ENCODE data around the gene MIX23.

MIX23 gene

GRCh38 chr3:122415104-122415744 is 32.2 kb upstream of the MIX23 start:
- peak; percentile 75; the same call in 1 of the 2 replicates for TF ChIP-seq ZBTB17 (tag by site-specific recombination; IDR thresholded peaks at IDR 0.05)
- TF ChIP-seq ZNF140 (tag by site-specific recombination; IDR thresholded peaks at IDR 0.05): no peak
- no peak for TF ChIP-seq SETDB1 (IDR thresholded peaks at IDR 0.05; ENCODE audit: insufficient read length, low read length)
- no peak for TF ChIP-seq ZNF701 (tag by site-specific recombination; IDR thresholded peaks at IDR 0.05)
- TF ChIP-seq ZNF624 (tag by site-specific recombination; IDR thresholded peaks at IDR 0.05): no peak
- peak; percentile 40 for TF ChIP-seq SP2 (tag by site-specific recombination; IDR thresholded peaks at IDR 0.05)
- TF ChIP-seq ZBTB8A (tag by site-specific recombination; IDR thresholded peaks at IDR 0.05): peak; percentile 73
- Histone ChIP-seq H3K4me3 (ENCODE audit: low read depth, low read length) (peak overlapping the region; percentile 79), H3K36me3 (ENCODE audit: control insufficient read depth in 2 of 2, insufficient read depth in 1 of 2, low read length in 2 of 2) (peaks cover 0 to 36% of the 10 kb centered on the region in 2 experiments; a peak in 1 of 3 replicates), H3K4me1 (ENCODE audit: control insufficient read depth, insufficient read depth, low read length) (no peaks in the 10 kb centered on the region), H3K27ac (ENCODE audit: extremely low read depth, low read depth, low read length) (no peak overlapping the region), H3K9me3 (ENCODE audit: control insufficient read depth, insufficient read depth, low read depth, low read length) (no peaks in the 10 kb centered on the region)
- ChIA-PET POLR2A (interaction anchor here (1.2 to 2.7 kb wide), 2 partner anchors 32 to 869 kb away, joined by 3 to 24 read pairs; partner anchors contain the start of genes FAM162A, MIX23 and POLQ), CTCF (interaction anchor here (0.6 kb wide), 1 partner anchor 340 kb away, joined by 3 read pairs; no protein-coding TSS in a partner anchor)

GRCh38 chr3:122414391-122414790 is 31.4 kb upstream of the MIX23 start:
- TF ChIP-seq ZFHX2 (tag by site-specific recombination; conservative IDR thresholded peaks at IDR 0.05): no peak
- no peak for TF ChIP-seq YY1 (tag by site-specific recombination; IDR thresholded peaks at IDR 0.05)
- TF ChIP-seq ZNF645 (tag by site-specific recombination; IDR thresholded peaks at IDR 0.05): no peak
- no peak for TF ChIP-seq ZNF792 (tag by site-specific recombination; IDR thresholded peaks at IDR 0.05)
- TF ChIP-seq MYNN (tag by site-specific recombination; IDR thresholded peaks at IDR 0.05; ENCODE audit: borderline replicate concordance): no peak
- ChIA-PET CTCF (no interaction called here), POLR2A (interaction anchor here (2.7 kb wide), 1 partner anchor 31 kb away, joined by 24 read pairs; the partner anchor contains the start of genes FAM162A and MIX23)
- peaks cover 0 to 43% of the 10 kb centered on the region in 2 experiments; a peak in 1 of 3 replicates for H3K36me3 ChIP-seq (ENCODE audit: control insufficient read depth in 2 of 2, insufficient read depth in 1 of 2, low read length in 2 of 2)
- H3K9me3 ChIP-seq (ENCODE audit: control insufficient read depth, insufficient read depth, low read depth, low read length): no peaks in the 10 kb centered on the region
- no peaks in the 10 kb centered on the region for H3K4me1 ChIP-seq (ENCODE audit: control insufficient read depth, insufficient read depth, low read length)
- no peak overlapping the region for H3K27ac ChIP-seq (ENCODE audit: extremely low read depth, low read depth, low read length)
- no peak overlapping the region for H3K4me3 ChIP-seq (ENCODE audit: low read depth, low read length)

- Histone ChIP-seq H3K9me3 (ENCODE audit: control insufficient read depth, insufficient read depth, low read depth, low read length) (no peaks in the 10 kb centered on the region), H3K36me3 (ENCODE audit: control insufficient read depth in 2 of 2, insufficient read depth in 1 of 2, low read length in 2 of 2) (peaks cover 0 to 61% of the 10 kb centered on the region in 2 experiments; a peak in 2 of 3 replicates), H3K27ac (ENCODE audit: extremely low read depth, low read depth, low read length) (no peak overlapping the region), H3K4me3 (ENCODE audit: low read depth, low read length) (no peak overlapping the region), H3K4me1 (ENCODE audit: control insufficient read depth, insufficient read depth, low read length) (no peaks in the 10 kb centered on the region)
- POLR2A ChIA-PET: no interaction called here
- CTCF ChIA-PET: interaction anchor here (0.6 to 1.1 kb wide), 2 partner anchors 18 to 917 kb away, joined by 3 read pairs; no protein-coding TSS in a partner anchor
- TF ChIP-seq AEBP2 (tag by site-specific recombination; IDR thresholded peaks at IDR 0.05; ENCODE audit: borderline replicate concordance) (no peak), ZNF621 (tag by site-specific recombination; IDR thresholded peaks at IDR 0.05) (no peak), ZNF18 (tag by site-specific recombination; IDR thresholded peaks at IDR 0.05) (no peak), ZNF626 (tag by site-specific recombination; IDR thresholded peaks at IDR 0.05) (no peak), PATZ1 (tag by site-specific recombination; IDR thresholded peaks at IDR 0.05) (no peak), GLIS1 (tag by site-specific recombination; IDR thresholded peaks at IDR 0.05) (no peak), ZNF585B (tag by site-specific recombination; IDR thresholded peaks at IDR 0.05) (no peak), ZIC2 (tag by site-specific recombination; IDR thresholded peaks at IDR 0.05) (no peak), ZBTB20 (tag by site-specific recombination; IDR thresholded peaks at IDR 0.05) (no peak), PRDM10 (tag by site-specific recombination; IDR thresholded peaks at IDR 0.05) (no peak)
Observed at GRCh38 chr3:122410639-122411038, 27.6 kb upstream of the MIX23 start.
